GM12875 (cell line): ENCODE measurements around the gene MAGI1.
"Not testable (repeated sequence)": the region's sequence is repeated elsewhere in the genome, so short reads cannot be mapped to it uniquely, and the experiment has no call there.

Experiments used
- H3K4me3 ChIP-seq: one replicate; pipeline ENCODE4 v1.5.1; 2011; ENCODE audit warnings: low read depth, low read length, control low read depth
- TF ChIP-seq, protein P1 (sequence below): IDR thresholded peaks from 2 replicates; pipeline ENCODE4 v1.5.1; 2011; ENCODE audit warnings: low read depth, mild to moderate bottlenecking, control low read depth, inconsistent platforms, low read length, moderate library complexity, borderline replicate concordance; ENCODE audit not compliant: insufficient read depth

MAGI1 gene

DNA sequence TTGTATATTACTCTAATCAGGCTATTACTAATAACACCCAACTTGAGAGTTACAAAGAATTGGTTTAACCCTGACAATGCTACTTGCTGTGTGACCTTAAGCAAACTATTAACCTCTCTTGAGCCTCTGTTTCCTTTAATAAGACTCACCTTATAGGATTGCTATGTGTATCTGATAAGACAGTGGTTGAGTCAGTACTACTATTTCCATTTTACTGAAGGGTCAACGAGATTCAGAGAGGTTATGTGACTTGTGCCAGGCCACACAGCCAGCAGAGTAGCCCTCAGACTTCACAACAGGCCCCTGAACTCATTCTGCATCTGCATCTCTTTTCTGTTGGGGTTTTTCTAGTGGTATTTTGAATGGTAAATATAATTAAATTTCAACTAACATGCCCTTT, 420.1 kb downstream of the MAGI1 start:
- TF ChIP-seq, protein P1, sequence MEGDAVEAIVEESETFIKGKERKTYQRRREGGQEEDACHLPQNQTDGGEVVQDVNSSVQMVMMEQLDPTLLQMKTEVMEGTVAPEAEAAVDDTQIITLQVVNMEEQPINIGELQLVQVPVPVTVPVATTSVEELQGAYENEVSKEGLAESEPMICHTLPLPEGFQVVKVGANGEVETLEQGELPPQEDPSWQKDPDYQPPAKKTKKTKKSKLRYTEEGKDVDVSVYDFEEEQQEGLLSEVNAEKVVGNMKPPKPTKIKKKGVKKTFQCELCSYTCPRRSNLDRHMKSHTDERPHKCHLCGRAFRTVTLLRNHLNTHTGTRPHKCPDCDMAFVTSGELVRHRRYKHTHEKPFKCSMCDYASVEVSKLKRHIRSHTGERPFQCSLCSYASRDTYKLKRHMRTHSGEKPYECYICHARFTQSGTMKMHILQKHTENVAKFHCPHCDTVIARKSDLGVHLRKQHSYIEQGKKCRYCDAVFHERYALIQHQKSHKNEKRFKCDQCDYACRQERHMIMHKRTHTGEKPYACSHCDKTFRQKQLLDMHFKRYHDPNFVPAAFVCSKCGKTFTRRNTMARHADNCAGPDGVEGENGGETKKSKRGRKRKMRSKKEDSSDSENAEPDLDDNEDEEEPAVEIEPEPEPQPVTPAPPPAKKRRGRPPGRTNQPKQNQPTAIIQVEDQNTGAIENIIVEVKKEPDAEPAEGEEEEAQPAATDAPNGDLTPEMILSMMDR: no peak
- no peak overlapping the region for H3K4me3 ChIP-seq

DNA sequence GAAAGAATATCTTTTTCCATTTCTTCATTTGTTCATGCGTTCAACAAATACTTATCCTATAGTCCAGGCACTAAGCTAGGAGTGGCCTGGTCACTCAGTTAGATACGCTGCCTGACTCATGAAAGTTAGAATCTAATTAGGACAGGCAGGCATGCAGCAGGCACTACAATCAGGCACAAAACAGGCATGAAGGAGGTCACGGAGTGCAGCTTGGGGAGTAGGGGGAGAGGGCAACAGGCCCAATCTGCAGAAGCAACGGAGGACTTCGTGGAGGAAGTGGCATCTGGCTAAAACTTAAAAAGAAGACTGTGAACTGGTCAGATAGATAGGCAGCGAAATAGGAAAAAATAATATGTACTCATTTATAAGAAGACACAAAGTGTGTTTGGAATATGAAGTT, 420.9 kb downstream of the MAGI1 start:
- TF ChIP-seq, protein P1: no peak
- no peak overlapping the region for H3K4me3 ChIP-seq

DNA sequence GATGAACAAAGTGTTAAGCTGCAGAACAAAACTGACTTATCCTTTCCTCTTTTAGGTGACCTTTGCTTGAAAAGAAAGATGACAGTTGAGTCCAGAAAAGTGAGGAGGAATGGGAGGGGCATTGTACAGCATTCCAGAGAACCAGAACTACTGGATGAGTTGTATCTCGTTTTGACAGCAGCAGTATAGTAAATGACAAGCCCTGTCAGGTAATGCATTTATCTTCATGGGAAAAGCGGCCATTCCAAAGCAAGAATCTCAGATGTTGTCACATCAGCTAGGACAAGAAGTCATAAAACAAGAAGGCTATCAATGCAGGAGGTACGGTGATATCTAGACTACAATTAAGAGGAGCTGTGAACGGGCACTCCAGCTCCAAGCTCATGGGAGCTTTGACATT, 421.5 kb downstream of the MAGI1 start:
- TF ChIP-seq, protein P1: no peak

DNA sequence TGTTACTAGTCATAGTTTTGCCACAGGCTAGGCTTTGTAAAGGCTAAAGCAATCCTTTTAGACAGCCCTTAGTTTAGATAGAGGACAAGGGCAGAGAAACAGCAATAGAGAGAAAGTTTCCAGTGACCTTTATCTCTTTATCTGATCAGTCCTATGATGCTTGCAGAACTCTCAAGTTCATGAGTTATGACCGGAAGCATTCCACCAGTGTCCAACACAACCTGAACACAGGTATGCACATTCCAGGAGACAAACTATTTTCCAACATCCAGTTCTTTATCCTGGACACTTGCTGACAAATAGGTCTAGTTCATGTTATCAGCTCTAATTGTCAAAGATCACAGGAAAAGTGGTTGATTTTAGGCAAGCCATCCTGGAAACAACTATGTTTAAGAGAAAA, 422.2 kb downstream of the MAGI1 start:
- H3K4me3 ChIP-seq: no peak overlapping the region
- TF ChIP-seq, protein P1: no peak

More for the DNA sequence above, 421.5 kb downstream of the MAGI1 start:
- H3K4me3 ChIP-seq: no peak overlapping the region

DNA sequence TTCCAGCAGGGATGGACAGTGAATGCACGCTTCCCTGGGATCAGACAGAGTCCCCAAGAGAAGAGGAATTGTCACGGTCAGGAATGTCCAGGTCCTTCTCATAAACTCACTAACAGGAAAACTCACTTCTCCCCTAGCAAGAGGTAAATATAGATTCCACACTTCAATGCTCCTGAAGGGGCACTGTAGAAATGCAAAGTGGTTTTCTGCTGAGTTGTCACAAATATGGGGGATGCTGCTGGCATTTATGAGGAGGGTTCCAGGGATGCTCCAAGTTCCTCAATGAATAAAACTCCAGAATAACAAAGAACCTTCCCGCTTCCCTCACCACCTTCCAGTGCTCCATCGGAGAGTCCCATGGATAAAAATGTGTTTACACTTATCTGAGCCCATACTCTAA, 423.4 kb downstream of the MAGI1 start:
- TF ChIP-seq, protein P1: no peak
- no peak overlapping the region for H3K4me3 ChIP-seq

DNA sequence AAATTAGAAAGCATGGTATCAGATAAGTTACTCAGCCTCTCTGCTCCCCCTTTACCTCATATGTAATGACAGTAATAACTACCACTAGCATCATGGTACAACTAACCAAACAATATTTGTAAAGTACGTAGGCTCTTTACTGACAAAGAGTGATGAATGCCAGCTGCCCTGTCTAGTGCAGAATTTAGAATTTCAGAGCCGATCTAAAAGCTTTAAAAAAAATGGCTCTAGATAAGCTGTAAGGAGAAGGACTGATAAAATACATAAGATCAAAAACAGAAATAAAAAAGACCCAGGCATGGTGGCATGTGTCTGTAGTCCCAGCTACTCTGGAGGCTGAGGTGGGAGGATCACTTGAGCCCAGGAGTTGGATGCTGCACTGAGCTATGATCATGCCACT, 424.1 kb downstream of the MAGI1 start:
- no peak overlapping the region for H3K4me3 ChIP-seq
- TF ChIP-seq, protein P1: no peak

DNA sequence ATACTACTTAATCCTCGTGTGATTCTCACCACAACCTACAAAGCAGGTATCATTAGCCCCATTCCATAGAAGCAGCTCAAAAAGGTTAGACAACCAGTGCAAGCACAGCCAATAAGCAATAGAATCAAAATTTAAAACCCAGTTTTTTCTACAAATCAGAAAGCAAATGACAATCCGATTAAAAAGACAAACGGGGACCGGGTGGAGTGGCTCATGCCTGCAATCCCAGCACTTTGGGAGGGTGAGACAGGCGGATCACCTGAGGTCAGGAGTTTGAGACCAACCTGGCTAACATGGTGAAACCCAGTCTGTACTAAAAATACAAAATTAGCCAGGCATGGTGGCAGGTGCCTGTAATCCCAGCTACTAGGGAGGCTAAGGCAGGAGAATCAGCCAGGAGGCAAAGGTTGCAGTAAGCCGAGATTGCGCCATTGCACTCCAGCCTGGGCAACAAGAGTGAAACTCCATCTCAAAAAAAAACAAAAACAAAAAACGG, 430.7 kb downstream of the MAGI1 start:
- not testable (repeated sequence) for H3K4me3 ChIP-seq

DNA sequence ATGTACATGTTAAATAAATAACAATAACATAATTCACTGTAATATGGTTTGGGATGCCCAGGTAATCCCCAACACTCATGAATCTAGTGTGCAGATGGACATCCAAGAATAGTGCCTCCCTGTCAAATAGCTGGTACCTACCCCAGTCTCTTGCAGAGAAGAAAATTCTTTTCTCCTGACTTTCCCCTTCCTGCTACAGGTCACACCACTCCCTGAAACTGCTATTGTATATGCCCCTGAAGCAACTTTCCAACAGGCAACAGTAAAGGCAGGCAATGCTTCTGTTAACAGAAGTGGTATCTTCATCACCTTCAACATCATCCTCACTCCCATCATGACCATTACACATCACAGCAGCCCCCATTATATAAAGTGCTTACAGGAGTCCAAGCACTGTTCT, 431.6 kb downstream of the MAGI1 start:
- TF ChIP-seq, protein P1: no peak
- no peak overlapping the region for H3K4me3 ChIP-seq
